GM23338 (cell line): ENCODE measurements around the gene EPS8.
"Not testable (repeated sequence)": the region's sequence is repeated elsewhere in the genome, so short reads cannot be mapped to it uniquely, and the experiment has no call there.

Source experiments
- CREB1 ChIP-seq: fragments of 250-450 bp; sonication (Bioruptor Pico); IDR thresholded peaks from 2 replicates; pipeline ENCODE4 v1.5.0; 2020; ENCODE audit warnings: low read depth, mild to moderate bottlenecking, moderate library complexity
- EZH2 ChIP-seq: fragments of 200-600 bp; sonication (generic); IDR thresholded peaks from one replicate; pipeline ENCODE4 v1.8.0; 2017; ENCODE audit warnings: antibody characterized with exemption, mild to moderate bottlenecking, low read depth; ENCODE audit not compliant: unreplicated experiment
- NANOG ChIP-seq: IDR thresholded peaks from 2 replicates; pipeline ENCODE4 v1.6.1; 2016; ENCODE audit warnings: antibody characterized with exemption, borderline replicate concordance
- POLR2AphosphoS5 ChIP-seq: IDR thresholded peaks from 2 replicates; pipeline ENCODE4 v1.6.1; 2016; ENCODE audit warnings: antibody characterized with exemption, low read depth
- TF ChIP-seq, protein P1 (sequence below), 2 experiments: fragments of 200-600 bp in 1 of 2; sonication (generic) in 1 of 2; conservative IDR thresholded peaks; 2 replicates each; pipeline versions ENCODE4 v1.5.1 to v1.6.1; 2016 to 2017; ENCODE audit warnings: antibody characterized with exemption in 2 of 2, low read depth in 2 of 2, mild to moderate bottlenecking in 2 of 2, moderate library complexity in 1 of 2
- TF ChIP-seq, protein P2 (sequence below): IDR thresholded peaks from one replicate; pipeline ENCODE4 v1.6.1; 2018; ENCODE audit warnings: antibody characterized with exemption; ENCODE audit not compliant: unreplicated experiment

DNA sequence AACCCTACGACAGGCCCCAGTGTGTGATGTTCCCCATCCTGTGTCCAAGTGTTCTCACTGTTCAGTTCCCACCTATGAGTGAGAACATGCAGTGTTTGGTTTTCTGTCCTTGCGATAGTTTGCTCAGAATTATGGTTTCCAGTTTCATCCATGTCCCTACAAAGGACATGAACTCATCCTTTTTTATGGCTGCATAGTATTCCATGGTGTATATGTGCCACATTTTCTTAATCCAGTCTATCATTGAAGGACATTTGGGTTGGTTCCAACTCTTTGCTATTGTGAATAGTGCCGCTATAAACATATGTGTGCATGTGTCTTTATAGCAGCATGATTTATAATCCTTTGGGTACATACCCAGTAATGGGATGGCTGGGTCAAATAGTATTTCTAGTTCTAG, 47.3 kb downstream of the EPS8 start:
- TF ChIP-seq, protein P1, sequence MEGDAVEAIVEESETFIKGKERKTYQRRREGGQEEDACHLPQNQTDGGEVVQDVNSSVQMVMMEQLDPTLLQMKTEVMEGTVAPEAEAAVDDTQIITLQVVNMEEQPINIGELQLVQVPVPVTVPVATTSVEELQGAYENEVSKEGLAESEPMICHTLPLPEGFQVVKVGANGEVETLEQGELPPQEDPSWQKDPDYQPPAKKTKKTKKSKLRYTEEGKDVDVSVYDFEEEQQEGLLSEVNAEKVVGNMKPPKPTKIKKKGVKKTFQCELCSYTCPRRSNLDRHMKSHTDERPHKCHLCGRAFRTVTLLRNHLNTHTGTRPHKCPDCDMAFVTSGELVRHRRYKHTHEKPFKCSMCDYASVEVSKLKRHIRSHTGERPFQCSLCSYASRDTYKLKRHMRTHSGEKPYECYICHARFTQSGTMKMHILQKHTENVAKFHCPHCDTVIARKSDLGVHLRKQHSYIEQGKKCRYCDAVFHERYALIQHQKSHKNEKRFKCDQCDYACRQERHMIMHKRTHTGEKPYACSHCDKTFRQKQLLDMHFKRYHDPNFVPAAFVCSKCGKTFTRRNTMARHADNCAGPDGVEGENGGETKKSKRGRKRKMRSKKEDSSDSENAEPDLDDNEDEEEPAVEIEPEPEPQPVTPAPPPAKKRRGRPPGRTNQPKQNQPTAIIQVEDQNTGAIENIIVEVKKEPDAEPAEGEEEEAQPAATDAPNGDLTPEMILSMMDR (conservative IDR thresholded peaks at IDR 0.05; ENCODE audit: low read depth in 2 of 2): not testable (repeated sequence)
- not testable (repeated sequence) for TF ChIP-seq CREB1 (CRISPR knock-in tag); EZH2; NANOG; POLR2AphosphoS5
- TF ChIP-seq, protein P2, sequence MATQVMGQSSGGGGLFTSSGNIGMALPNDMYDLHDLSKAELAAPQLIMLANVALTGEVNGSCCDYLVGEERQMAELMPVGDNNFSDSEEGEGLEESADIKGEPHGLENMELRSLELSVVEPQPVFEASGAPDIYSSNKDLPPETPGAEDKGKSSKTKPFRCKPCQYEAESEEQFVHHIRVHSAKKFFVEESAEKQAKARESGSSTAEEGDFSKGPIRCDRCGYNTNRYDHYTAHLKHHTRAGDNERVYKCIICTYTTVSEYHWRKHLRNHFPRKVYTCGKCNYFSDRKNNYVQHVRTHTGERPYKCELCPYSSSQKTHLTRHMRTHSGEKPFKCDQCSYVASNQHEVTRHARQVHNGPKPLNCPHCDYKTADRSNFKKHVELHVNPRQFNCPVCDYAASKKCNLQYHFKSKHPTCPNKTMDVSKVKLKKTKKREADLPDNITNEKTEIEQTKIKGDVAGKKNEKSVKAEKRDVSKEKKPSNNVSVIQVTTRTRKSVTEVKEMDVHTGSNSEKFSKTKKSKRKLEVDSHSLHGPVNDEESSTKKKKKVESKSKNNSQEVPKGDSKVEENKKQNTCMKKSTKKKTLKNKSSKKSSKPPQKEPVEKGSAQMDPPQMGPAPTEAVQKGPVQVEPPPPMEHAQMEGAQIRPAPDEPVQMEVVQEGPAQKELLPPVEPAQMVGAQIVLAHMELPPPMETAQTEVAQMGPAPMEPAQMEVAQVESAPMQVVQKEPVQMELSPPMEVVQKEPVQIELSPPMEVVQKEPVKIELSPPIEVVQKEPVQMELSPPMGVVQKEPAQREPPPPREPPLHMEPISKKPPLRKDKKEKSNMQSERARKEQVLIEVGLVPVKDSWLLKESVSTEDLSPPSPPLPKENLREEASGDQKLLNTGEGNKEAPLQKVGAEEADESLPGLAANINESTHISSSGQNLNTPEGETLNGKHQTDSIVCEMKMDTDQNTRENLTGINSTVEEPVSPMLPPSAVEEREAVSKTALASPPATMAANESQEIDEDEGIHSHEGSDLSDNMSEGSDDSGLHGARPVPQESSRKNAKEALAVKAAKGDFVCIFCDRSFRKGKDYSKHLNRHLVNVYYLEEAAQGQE: not testable (repeated sequence)
